Natural killer cell (primary cell): ENCODE data around the gene ARL3. TPM values are rescaled to one million over a fixed set of nuclear protein-coding genes. Genes with fewer than 3 reads are reported as not detected.

Experiments used
- ATAC-seq, 3 donors: fragments of 150-1000 bp in 2 of 3; fragments of 200-7000 bp in 1 of 3; cut with Tn5 transposase; 1 replicate in 1 of 3; 2 replicates in 2 of 3; pipeline ENCODE4 v1.10.0; 2021; ENCODE audit warnings: mild to moderate bottlenecking in 2 of 3, moderate library complexity in 2 of 3
- DNase-seq, 2 donors: peaks; one replicate each; pipeline versions ENCODE4 v3.0.0 to v3.0.0-alpha.2; 2013 to 2021; ENCODE audit warnings: mixed read lengths in 1 of 2
- H3K27ac ChIP-seq: one replicate; pipeline ENCODE4 v1.5.1; 2013; ENCODE audit warnings: mild to moderate bottlenecking, low read length
- H3K27me3 ChIP-seq: one replicate; pipeline ENCODE4 v1.6.1; 2013; ENCODE audit warnings: low read length; ENCODE audit not compliant: control insufficient read depth, insufficient read depth
- H3K36me3 ChIP-seq: one replicate; pipeline ENCODE4 v1.6.1; 2013; ENCODE audit warnings: low read length; ENCODE audit not compliant: control insufficient read depth, insufficient read depth
- H3K4me1 ChIP-seq: one replicate; pipeline ENCODE4 v1.6.1; 2013; ENCODE audit warnings: low read length; ENCODE audit not compliant: control insufficient read depth, insufficient read depth
- H3K4me3 ChIP-seq: one replicate; pipeline ENCODE4 v1.5.1; 2013; ENCODE audit warnings: low read length
- H3K9me3 ChIP-seq: one replicate; pipeline ENCODE4 v1.6.1; 2013; ENCODE audit warnings: low read length; ENCODE audit not compliant: control insufficient read depth, insufficient read depth
- H3K27ac Mint-ChIP-seq, 2 donors: one replicate each; pipeline ENCODE4 v1.8.0; 2022; ENCODE audit warnings: mild to moderate bottlenecking in 2 of 2, mixed read lengths in 2 of 2, moderate library complexity in 1 of 2
- H3K27me3 Mint-ChIP-seq, 2 donors: one replicate each; pipeline ENCODE4 v1.8.0; 2022; ENCODE audit warnings: low read depth in 2 of 2, mixed read lengths in 2 of 2
- H3K36me3 Mint-ChIP-seq: one replicate; pipeline ENCODE4 v1.8.0; 2022; ENCODE audit warnings: mixed read lengths
- H3K4me1 Mint-ChIP-seq, 2 donors: one replicate each; pipeline ENCODE4 v1.8.0; 2022; ENCODE audit warnings: mixed read lengths in 2 of 2
- H3K4me3 Mint-ChIP-seq: one replicate; pipeline ENCODE4 v1.8.0; 2022; ENCODE audit warnings: mild to moderate bottlenecking, moderate library complexity, mixed read lengths
- H3K9me3 Mint-ChIP-seq, 2 donors: one replicate each; pipeline ENCODE4 v1.8.0; 2022; ENCODE audit warnings: mixed read lengths in 2 of 2
- WGBS: methylation state at CpG from one replicate; pipeline ENCODE4 v1.1.7; 2013; ENCODE audit warnings: missing lambda C conversion rate; ENCODE audit not compliant: insufficient coverage; 5-methylcytosine and 5-hydroxymethylcytosine counted together
- intact Hi-C: fragments of 100-400 bp; cut with micrococcal nuclease; formaldehyde crosslinking; loops from one replicate; pipeline ENCODE4 v1.14.2; 2022
- total RNA-seq, 4 donors: library from RNA; stranded (reverse); fragments of 120-200 nt in 1 of 4; gene quantifications; one replicate each; pipeline versions ENCODE4 v1.2.3 to v1.2.4, GENCODE V29; 2013 to 2022
- TF ChIP-seq, protein P1 (sequence below): fragments of 200-600 bp; IDR thresholded peaks from one replicate; pipeline ENCODE4 v1.8.0; 2022; ENCODE audit warnings: antibody characterized with exemption

Gene ARL3
- total RNA-seq, 3 donors from 2014 or later (not counting 1 experiment from before 2014, with no cell fraction given): 1.4 to 1.7 (median 1.5) TPM

DNA sequence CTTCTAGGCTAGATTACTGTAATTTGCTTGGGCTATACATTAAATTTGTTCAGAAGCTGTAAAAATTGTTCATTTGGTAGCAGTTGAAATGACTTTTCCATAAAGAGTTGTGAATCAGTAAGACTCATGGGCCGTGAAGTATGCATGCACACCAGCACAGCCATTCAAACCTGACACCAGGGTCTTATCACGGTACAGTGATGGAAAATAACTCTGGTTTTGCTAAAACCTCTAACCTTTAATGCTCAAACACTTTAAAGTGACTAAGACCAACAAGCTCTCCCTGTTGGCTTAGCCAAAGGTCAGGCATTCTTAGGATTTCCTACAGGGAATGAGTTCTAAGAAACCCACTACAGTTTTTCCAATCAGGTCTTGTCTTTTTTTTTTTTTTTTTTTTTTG lies 11.5 kb downstream of the ARL3 start:
- intact Hi-C loops: no loop called here

DNA sequence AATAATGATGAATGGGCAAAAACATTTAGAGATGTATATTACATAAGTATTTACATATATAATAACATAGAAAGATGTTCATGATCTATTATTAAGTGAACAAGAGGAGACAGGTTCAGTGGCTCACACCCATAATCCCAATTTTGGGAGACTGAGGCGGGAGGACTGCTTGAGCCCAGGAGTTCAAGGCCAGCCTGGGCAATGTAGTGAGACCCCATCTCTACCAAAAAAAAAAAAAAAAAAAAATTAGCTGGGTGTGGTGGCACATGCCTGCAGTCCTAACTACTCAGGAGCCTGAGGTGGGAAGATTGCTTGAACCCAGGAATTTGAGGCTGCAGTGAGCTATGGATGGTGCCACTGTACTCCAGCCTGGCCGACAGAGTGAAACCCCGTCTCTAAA lies 12.4 kb downstream of the ARL3 start:
- Mint-ChIP-seq H3K27me3 (no peaks in the 10 kb centered on the region), H3K36me3 (no peaks in the 10 kb centered on the region), H3K4me3 (no peak overlapping the region), H3K9me3 (no peaks in the 10 kb centered on the region), H3K27ac (no peak overlapping the region), H3K4me1 (peaks cover 0 to 8% of the 10 kb centered on the region in 2 donors)
- Histone ChIP-seq H3K9me3 (no peaks in the 10 kb centered on the region), H3K27ac (no peak overlapping the region), H3K27me3 (no peaks in the 10 kb centered on the region), H3K36me3 (peaks cover 11% of the 10 kb centered on the region), H3K4me3 (no peak overlapping the region), H3K4me1 (no peaks in the 10 kb centered on the region)
- intact Hi-C loops: no loop called here
- no peak for ATAC-seq
- DNase-seq: no peak
- TF ChIP-seq, protein P1, sequence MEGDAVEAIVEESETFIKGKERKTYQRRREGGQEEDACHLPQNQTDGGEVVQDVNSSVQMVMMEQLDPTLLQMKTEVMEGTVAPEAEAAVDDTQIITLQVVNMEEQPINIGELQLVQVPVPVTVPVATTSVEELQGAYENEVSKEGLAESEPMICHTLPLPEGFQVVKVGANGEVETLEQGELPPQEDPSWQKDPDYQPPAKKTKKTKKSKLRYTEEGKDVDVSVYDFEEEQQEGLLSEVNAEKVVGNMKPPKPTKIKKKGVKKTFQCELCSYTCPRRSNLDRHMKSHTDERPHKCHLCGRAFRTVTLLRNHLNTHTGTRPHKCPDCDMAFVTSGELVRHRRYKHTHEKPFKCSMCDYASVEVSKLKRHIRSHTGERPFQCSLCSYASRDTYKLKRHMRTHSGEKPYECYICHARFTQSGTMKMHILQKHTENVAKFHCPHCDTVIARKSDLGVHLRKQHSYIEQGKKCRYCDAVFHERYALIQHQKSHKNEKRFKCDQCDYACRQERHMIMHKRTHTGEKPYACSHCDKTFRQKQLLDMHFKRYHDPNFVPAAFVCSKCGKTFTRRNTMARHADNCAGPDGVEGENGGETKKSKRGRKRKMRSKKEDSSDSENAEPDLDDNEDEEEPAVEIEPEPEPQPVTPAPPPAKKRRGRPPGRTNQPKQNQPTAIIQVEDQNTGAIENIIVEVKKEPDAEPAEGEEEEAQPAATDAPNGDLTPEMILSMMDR: no peak
- no CpG with 5 or more reads among the region's 3 CpGs for WGBS

More for the DNA sequence above, 11.5 kb downstream of the ARL3 start:
- H3K27me3 ChIP-seq: no peaks in the 10 kb centered on the region
- DNase-seq: no peak
- H3K36me3 Mint-ChIP-seq: no peaks in the 10 kb centered on the region
- no peaks in the 10 kb centered on the region for H3K4me1 ChIP-seq
- H3K4me3 ChIP-seq: no peak overlapping the region
- TF ChIP-seq, protein P1: no peak
- H3K9me3 Mint-ChIP-seq: no peaks in the 10 kb centered on the region
- peaks cover 0 to 8% of the 10 kb centered on the region in 2 donors for H3K4me1 Mint-ChIP-seq
- WGBS: 72% methylated on average over 2 of the region's 2 CpGs
- H3K36me3 ChIP-seq: peaks cover 11% of the 10 kb centered on the region
- H3K27ac ChIP-seq: no peak overlapping the region
- ATAC-seq: no peak
- no peak overlapping the region for H3K27ac Mint-ChIP-seq
- no peaks in the 10 kb centered on the region for H3K9me3 ChIP-seq
- H3K4me3 Mint-ChIP-seq: no peak overlapping the region
- H3K27me3 Mint-ChIP-seq: no peaks in the 10 kb centered on the region

DNA sequence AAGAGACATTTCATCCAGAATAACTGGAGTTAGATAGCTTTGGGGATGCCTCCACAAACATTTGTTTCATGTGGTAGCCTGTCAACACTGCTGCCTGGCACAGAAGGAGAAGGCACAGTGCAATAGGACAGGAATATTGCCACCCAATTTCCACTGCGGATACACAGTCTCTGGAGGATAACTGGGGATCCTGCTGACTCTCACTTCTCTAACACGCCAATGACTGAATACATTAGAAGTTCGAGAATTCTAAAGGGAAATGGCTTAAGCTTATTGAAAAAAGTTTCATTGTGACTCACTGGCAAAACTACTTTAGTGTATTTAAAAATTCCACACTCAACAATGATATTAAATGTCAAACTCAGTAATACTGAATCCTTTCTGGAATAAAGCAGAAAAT lies 12.9 kb downstream of the ARL3 start:
- Mint-ChIP-seq H3K36me3 (no peaks in the 10 kb centered on the region), H3K27ac (no peak overlapping the region), H3K4me1 (peaks cover 0 to 8% of the 10 kb centered on the region in 2 donors), H3K27me3 (no peaks in the 10 kb centered on the region), H3K9me3 (no peaks in the 10 kb centered on the region), H3K4me3 (no peak overlapping the region)
- DNase-seq: no peak
- H3K4me3 ChIP-seq: no peak overlapping the region
- ATAC-seq: no peak
- no peaks in the 10 kb centered on the region for H3K4me1 ChIP-seq
- intact Hi-C loops: no loop called here
- no peak overlapping the region for H3K27ac ChIP-seq
- peaks cover 11% of the 10 kb centered on the region for H3K36me3 ChIP-seq
- H3K27me3 ChIP-seq: no peaks in the 10 kb centered on the region
- WGBS: 100% methylated on average over 1 of the region's 3 CpGs
- no peaks in the 10 kb centered on the region for H3K9me3 ChIP-seq
- TF ChIP-seq, protein P1: no peak

DNA sequence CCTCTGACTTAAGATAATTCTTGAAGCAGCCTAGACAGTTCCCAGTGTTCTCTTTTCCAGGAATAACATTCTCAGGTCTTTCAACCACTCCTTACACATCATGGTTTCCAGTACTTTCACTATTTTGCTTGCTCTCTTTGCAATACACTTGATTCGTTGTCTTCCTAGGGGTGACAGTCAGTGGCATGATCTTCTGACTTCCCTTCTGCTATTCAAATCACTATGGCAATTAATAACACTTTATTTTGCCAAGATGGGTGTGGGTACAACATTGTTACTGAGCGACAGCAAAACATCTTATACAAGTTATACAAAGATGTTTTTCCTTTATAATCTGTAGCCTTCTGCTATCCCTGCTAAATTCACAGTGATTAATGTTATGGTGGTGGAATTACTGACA lies 15.3 kb downstream of the ARL3 start:
- Mint-ChIP-seq H3K4me3 (no peak overlapping the region), H3K27ac (no peak overlapping the region), H3K9me3 (no peaks in the 10 kb centered on the region), H3K27me3 (no peaks in the 10 kb centered on the region), H3K4me1 (no peaks in the 10 kb centered on the region), H3K36me3 (no peaks in the 10 kb centered on the region)
- H3K27ac ChIP-seq: no peak overlapping the region
- H3K4me3 ChIP-seq: no peak overlapping the region
- H3K36me3 ChIP-seq: peaks cover 11% of the 10 kb centered on the region
- TF ChIP-seq, protein P1: no peak
- H3K27me3 ChIP-seq: no peaks in the 10 kb centered on the region
- DNase-seq (no peak), ATAC-seq (no peak)
- WGBS: 89% methylated on average over 1 of the region's 2 CpGs
- no peaks in the 10 kb centered on the region for H3K4me1 ChIP-seq
- intact Hi-C loops: no loop called here
- H3K9me3 ChIP-seq: no peaks in the 10 kb centered on the region
